Measurements from ENCODE around the gene ZNF580. TPM values are rescaled to one million over a fixed set of nuclear protein-coding genes. Genes with fewer than 3 reads are reported as not detected.

The ZNF580 gene
- total and polyA plus RNA-seq, 9 of the 15 experiments (the other 6 are each of a cell fraction or from before 2014, with no cell fraction given) = 2.3 to 47.4 (median 6.0) TPM

GRCh38 chr19:55605207-55605636 lies 35.6 kb upstream of the ZNF580 start (continued):
- TF ChIP-seq CGGBP1 (CRISPR knock-in tag; IDR thresholded peaks at IDR 0.05) = no peak
- peak; percentile 98 for TF ChIP-seq GABPA (tag; conservative IDR thresholded peaks at IDR 0.05; ENCODE audit: low read depth)
- TF ChIP-seq POLR2B (IDR thresholded peaks at IDR 0.05; ENCODE audit: low read depth, partially characterized antibody) = peak; percentile 51
- TF ChIP-seq ZNF589 (CRISPR knock-in tag; IDR thresholded peaks at IDR 0.05; ENCODE audit: low read depth) = no peak
- TF ChIP-seq HCFC1 (IDR thresholded peaks at IDR 0.05; ENCODE audit: low read depth, low read length) = peak; percentile 20; the same call in 1 of the 2 replicates
- no peak for TF ChIP-seq SMARCB1 (IDR thresholded peaks at IDR 0.05; ENCODE audit: insufficient read length, low read depth)
- TF ChIP-seq SAFB2 (IDR thresholded peaks at IDR 0.05; ENCODE audit: borderline replicate concordance, low read depth, low read length, severe bottlenecking) = no peak
- no peak for TF ChIP-seq ARID2 (IDR thresholded peaks at IDR 0.05)
- peak; percentile 92 for TF ChIP-seq ZBTB2 (IDR thresholded peaks at IDR 0.05)
- TF ChIP-seq ZNF324 (CRISPR knock-in tag; IDR thresholded peaks at IDR 0.05) = no peak
- no peak for TF ChIP-seq SOX6 (IDR thresholded peaks at IDR 0.05)
- no peak for TF ChIP-seq NR2C2 (CRISPR knock-in tag; IDR thresholded peaks at IDR 0.05)
- TF ChIP-seq NR2C2 (tag; IDR thresholded peaks at IDR 0.05) = peak; percentile 88
- no peak for TF ChIP-seq ARID3A (IDR thresholded peaks at IDR 0.05; ENCODE audit: borderline replicate concordance, low read depth, low read length)
- TF ChIP-seq HNRNPLL (IDR thresholded peaks at IDR 0.05; ENCODE audit: low read depth, low read length, poor library complexity, severe bottlenecking) = peak; percentile 58
- TF ChIP-seq MXD1 (CRISPR knock-in tag; IDR thresholded peaks at IDR 0.05; ENCODE audit: borderline replicate concordance, poor library complexity, severe bottlenecking) = no peak
- no peak for TF ChIP-seq SMAD3 (CRISPR knock-in tag; conservative IDR thresholded peaks at IDR 0.05)
- TF ChIP-seq POLR2AphosphoS2 (IDR thresholded peaks at IDR 0.05; ENCODE audit: low read length) = peak; percentile 52; the same call in 1 of the 2 replicates
- TF ChIP-seq NR0B1 (IDR thresholded peaks at IDR 0.05; ENCODE audit: partially characterized antibody) = no peak
- no peak for TF ChIP-seq NR2C1 (IDR thresholded peaks at IDR 0.05)
- no peak for TF ChIP-seq NR2C1 (tag; IDR thresholded peaks at IDR 0.05)
